ENCODE results near the gene RIPOR3.

Gene RIPOR3

DNA sequence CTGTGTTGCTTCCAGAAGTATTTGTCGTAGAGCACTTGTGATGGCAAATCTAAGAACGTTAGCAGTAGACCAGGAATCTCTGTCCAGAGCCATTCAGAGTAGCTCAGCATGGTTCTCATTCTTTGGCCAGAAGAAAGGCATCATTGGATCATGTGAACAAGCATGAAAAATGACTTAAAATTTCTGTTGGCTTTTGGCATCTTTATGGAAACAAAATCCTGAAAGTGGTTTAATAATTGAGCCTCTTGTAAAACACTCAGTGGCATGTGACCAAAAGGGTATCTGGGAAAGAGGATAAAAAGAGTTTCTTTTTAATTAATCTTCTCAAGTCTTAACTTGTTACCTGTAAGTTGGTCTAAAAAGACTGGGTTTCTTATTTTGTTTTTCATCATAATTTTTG lies 126.0 kb downstream of the RIPOR3 start:
- Histone ChIP-seq H3K27ac (ENCODE audit: low read depth, low read length, poor library complexity, severe bottlenecking) (no peak overlapping the region), H3K9me2 (ENCODE audit: low read depth, low read length) (no peaks in the 10 kb centered on the region), H3K9ac (ENCODE audit: low read length) (no peak overlapping the region), H3K36me3 (ENCODE audit: insufficient read depth, low read length) (peaks cover 55% of the 10 kb centered on the region; the same call in 1 of the 2 replicates), H3K4me3 (ENCODE audit: low read depth, low read length, poor library complexity, severe bottlenecking) (no peak overlapping the region), H3K4me1 (ENCODE audit: insufficient read depth, low read length, severe bottlenecking) (peaks cover 4% of the 10 kb centered on the region), H3F3A (ENCODE audit: insufficient read depth, low read length) (no peaks in the 10 kb centered on the region), H2AFZ (ENCODE audit: low read length) (no peak overlapping the region), H3K27me3 (ENCODE audit: insufficient read depth, low read length) (no peaks in the 10 kb centered on the region), H3K9me3 (ENCODE audit: low read length) (no peaks in the 10 kb centered on the region), H4K20me1 (ENCODE audit: insufficient read depth, low read length) (no peaks in the 10 kb centered on the region), H3K79me2 (ENCODE audit: insufficient read depth, low read length) (no peaks in the 10 kb centered on the region), H3K4me2 (ENCODE audit: low read length) (no peak overlapping the region)
- no peak for TF ChIP-seq EZH2 (IDR thresholded peaks at IDR 0.05; ENCODE audit: borderline replicate concordance, low read length)
- TF ChIP-seq, protein P1, sequence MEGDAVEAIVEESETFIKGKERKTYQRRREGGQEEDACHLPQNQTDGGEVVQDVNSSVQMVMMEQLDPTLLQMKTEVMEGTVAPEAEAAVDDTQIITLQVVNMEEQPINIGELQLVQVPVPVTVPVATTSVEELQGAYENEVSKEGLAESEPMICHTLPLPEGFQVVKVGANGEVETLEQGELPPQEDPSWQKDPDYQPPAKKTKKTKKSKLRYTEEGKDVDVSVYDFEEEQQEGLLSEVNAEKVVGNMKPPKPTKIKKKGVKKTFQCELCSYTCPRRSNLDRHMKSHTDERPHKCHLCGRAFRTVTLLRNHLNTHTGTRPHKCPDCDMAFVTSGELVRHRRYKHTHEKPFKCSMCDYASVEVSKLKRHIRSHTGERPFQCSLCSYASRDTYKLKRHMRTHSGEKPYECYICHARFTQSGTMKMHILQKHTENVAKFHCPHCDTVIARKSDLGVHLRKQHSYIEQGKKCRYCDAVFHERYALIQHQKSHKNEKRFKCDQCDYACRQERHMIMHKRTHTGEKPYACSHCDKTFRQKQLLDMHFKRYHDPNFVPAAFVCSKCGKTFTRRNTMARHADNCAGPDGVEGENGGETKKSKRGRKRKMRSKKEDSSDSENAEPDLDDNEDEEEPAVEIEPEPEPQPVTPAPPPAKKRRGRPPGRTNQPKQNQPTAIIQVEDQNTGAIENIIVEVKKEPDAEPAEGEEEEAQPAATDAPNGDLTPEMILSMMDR (IDR thresholded peaks at IDR 0.05; ENCODE audit: low read length): no peak

DNA sequence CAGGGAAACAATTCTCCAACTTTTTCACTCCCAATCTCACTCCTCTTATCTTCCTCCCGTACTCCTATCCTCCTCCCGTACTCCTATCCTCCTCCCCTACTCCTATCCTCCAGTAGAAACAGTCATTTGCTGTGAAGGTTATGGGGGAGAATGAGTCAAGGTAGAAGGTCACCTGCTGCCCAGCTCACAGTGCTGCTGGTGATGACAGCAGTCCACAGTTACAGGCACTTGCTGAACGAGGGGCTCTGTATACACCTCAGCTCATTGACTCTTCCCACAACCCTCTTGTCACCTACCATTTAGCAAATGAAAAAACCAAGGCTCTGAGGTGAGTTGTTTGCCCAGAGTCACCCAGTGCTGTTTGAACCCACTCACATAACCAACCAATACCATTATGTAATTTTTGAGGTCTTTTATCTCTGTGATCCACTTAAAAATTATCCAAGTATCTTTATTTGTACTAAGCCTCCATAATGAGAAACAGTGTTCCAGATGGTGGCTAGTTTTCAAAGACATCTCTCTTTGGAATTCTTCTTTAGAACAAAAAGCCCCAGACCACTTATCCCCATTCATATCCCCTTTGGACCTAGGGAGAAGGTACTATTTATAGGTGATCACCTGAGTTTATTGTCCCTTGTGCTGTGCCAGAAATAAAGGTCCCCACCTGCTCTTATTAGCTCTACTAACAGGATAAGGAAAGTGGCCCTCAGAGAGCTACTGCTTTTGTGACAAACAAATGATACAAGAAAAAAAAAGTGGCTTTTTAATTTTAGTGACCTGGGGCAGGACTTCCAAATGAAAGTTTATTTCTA lies 128.0 kb downstream of the RIPOR3 start:
- Histone ChIP-seq H4K20me1 (ENCODE audit: insufficient read depth, low read length) (no peaks in the 10 kb centered on the region), H2AFZ (ENCODE audit: low read length) (no peak overlapping the region), H3F3A (ENCODE audit: insufficient read depth, low read length) (no peaks in the 10 kb centered on the region), H3K9ac (ENCODE audit: low read length) (no peak overlapping the region), H3K4me2 (ENCODE audit: low read length) (no peak overlapping the region), H3K27ac (ENCODE audit: low read depth, low read length, poor library complexity, severe bottlenecking) (no peak overlapping the region), H3K9me3 (ENCODE audit: low read length) (no peaks in the 10 kb centered on the region), H3K9me2 (ENCODE audit: low read depth, low read length) (no peaks in the 10 kb centered on the region), H3K4me1 (ENCODE audit: insufficient read depth, low read length, severe bottlenecking) (no peaks in the 10 kb centered on the region), H3K36me3 (ENCODE audit: insufficient read depth, low read length) (peaks cover 46% of the 10 kb centered on the region; the same call in 1 of the 2 replicates), H3K79me2 (ENCODE audit: insufficient read depth, low read length) (no peaks in the 10 kb centered on the region), H3K27me3 (ENCODE audit: insufficient read depth, low read length) (no peaks in the 10 kb centered on the region), H3K4me3 (ENCODE audit: low read depth, low read length, poor library complexity, severe bottlenecking) (no peak overlapping the region)
- TF ChIP-seq, protein P1 (IDR thresholded peaks at IDR 0.05; ENCODE audit: low read length): no peak
- no peak for TF ChIP-seq EZH2 (IDR thresholded peaks at IDR 0.05; ENCODE audit: borderline replicate concordance, low read length)

DNA sequence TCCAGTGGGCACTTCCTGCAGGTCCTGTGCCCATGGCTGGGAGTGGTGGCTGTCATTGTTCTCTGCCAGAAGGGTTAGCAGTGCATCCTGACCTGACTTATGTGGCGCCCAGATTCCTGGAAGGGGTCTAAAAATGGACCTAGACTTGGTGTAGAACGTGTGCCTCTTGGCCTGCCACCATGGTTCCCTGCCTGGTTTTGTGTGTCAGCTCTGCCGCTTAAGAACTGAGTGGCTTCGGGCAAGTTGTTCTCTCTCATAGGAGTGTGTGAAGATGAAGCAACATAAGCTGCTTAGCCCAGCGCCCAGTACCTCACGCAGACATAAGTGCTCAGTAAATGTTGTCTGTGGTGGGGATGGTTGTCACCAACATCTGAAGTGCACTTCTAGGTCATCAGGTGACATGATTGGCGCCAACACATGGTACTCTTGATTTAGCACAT lies 129.1 kb downstream of the RIPOR3 start:
- Histone ChIP-seq H3K9me2 (ENCODE audit: low read depth, low read length) (no peaks in the 10 kb centered on the region), H3K4me1 (ENCODE audit: insufficient read depth, low read length, severe bottlenecking) (no peaks in the 10 kb centered on the region), H2AFZ (ENCODE audit: low read length) (no peak overlapping the region), H3K27ac (ENCODE audit: low read depth, low read length, poor library complexity, severe bottlenecking) (no peak overlapping the region), H3K36me3 (ENCODE audit: insufficient read depth, low read length) (peaks cover 38% of the 10 kb centered on the region; the same call in 1 of the 2 replicates), H3K4me3 (ENCODE audit: low read depth, low read length, poor library complexity, severe bottlenecking) (no peak overlapping the region), H3K9ac (ENCODE audit: low read length) (no peak overlapping the region), H3K27me3 (ENCODE audit: insufficient read depth, low read length) (no peaks in the 10 kb centered on the region), H3K9me3 (ENCODE audit: low read length) (no peaks in the 10 kb centered on the region), H3K79me2 (ENCODE audit: insufficient read depth, low read length) (no peaks in the 10 kb centered on the region), H3K4me2 (ENCODE audit: low read length) (no peak overlapping the region), H4K20me1 (ENCODE audit: insufficient read depth, low read length) (no peaks in the 10 kb centered on the region), H3F3A (ENCODE audit: insufficient read depth, low read length) (no peaks in the 10 kb centered on the region)
- no peak for TF ChIP-seq EZH2 (IDR thresholded peaks at IDR 0.05; ENCODE audit: borderline replicate concordance, low read length)
- TF ChIP-seq, protein P1 (IDR thresholded peaks at IDR 0.05; ENCODE audit: low read length): no peak
